ENCODE data around the gene FBXW2. TPM values are rescaled to one million over a fixed set of nuclear protein-coding genes. Genes with fewer than 3 reads are reported as not detected.
A peak's percentile ranks its signal among the peaks of the same experiment; 100 is the strongest.

The FBXW2 gene
- total and polyA plus RNA-seq, 5 donors from 2014 or later, result 34.0 to 87.8 (median 41.4) TPM

- no peaks in the 10 kb centered on the region for H3K9me3 Mint-ChIP-seq
- Histone ChIP-seq H3K27me3 (ENCODE audit: control insufficient read depth, insufficient read depth, low read length) (no peaks in the 10 kb centered on the region), H3K36me3 (ENCODE audit: control insufficient read depth, insufficient read depth, low read length) (no peaks in the 10 kb centered on the region), H3K4me3 (ENCODE audit: low read depth, low read length) (no peak overlapping the region), H3K9me3 (ENCODE audit: control insufficient read depth in 2 of 2, low read length in 2 of 2) (no peaks in the 10 kb centered on the region), H3K27ac (ENCODE audit: insufficient read depth, low read length, poor library complexity, severe bottlenecking) (no peak overlapping the region), H3K4me1 (ENCODE audit: control insufficient read depth, insufficient read depth, low read length, poor library complexity, severe bottlenecking) (no peaks in the 10 kb centered on the region)
- no peak overlapping the region for H3K4me3 Mint-ChIP-seq
- DNase-seq (no peak), ATAC-seq (ENCODE audit: low read depth in 2 of 2) (no peak)
- peaks cover 0 to 6% (median 1%) of the 10 kb centered on the region in 4 donors for H3K4me1 Mint-ChIP-seq
- H3K27ac Mint-ChIP-seq, result peak overlapping the region in 2 of 3 donors; percentile 4 to 16
- H3K36me3 Mint-ChIP-seq, result no peaks in the 10 kb centered on the region
- no peaks in the 10 kb centered on the region for H3K27me3 Mint-ChIP-seq
These were observed 58.4 kb downstream of the FBXW2 start for GRCh38 chr9:120734607-120735410.

GRCh38 chr9:120733190-120733589, 60.0 kb downstream of the FBXW2 start:
- H3K27me3 ChIP-seq (ENCODE audit: control insufficient read depth, insufficient read depth, low read length), result no peaks in the 10 kb centered on the region
- no peaks in the 10 kb centered on the region for H3K9me3 ChIP-seq (ENCODE audit: control insufficient read depth in 2 of 2, low read length in 2 of 2)
- no peak overlapping the region for H3K4me3 ChIP-seq (ENCODE audit: low read depth, low read length)
- no peaks in the 10 kb centered on the region for H3K36me3 ChIP-seq (ENCODE audit: control insufficient read depth, insufficient read depth, low read length)
- H3K4me1 ChIP-seq (ENCODE audit: control insufficient read depth, insufficient read depth, low read length, poor library complexity, severe bottlenecking), result no peaks in the 10 kb centered on the region
- H3K4me1 Mint-ChIP-seq, result peaks cover 0 to 6% (median 1%) of the 10 kb centered on the region in 4 donors
- H3K9me3 Mint-ChIP-seq, result no peaks in the 10 kb centered on the region
- DNase-seq, result no peak
- H3K36me3 Mint-ChIP-seq, result no peaks in the 10 kb centered on the region
- no peaks in the 10 kb centered on the region for H3K27me3 Mint-ChIP-seq
- H3K4me3 Mint-ChIP-seq, result no peak overlapping the region
- no peak for ATAC-seq (ENCODE audit: low read depth in 2 of 2)
- no peak overlapping the region for H3K27ac Mint-ChIP-seq
- H3K27ac ChIP-seq (ENCODE audit: insufficient read depth, low read length, poor library complexity, severe bottlenecking), result no peak overlapping the region

- Histone ChIP-seq H3K9me3 (ENCODE audit: control insufficient read depth in 2 of 2, low read length in 2 of 2) (no peaks in the 10 kb centered on the region), H3K4me1 (ENCODE audit: control insufficient read depth, insufficient read depth, low read length, poor library complexity, severe bottlenecking) (no peaks in the 10 kb centered on the region), H3K27me3 (ENCODE audit: control insufficient read depth, insufficient read depth, low read length) (no peaks in the 10 kb centered on the region), H3K36me3 (ENCODE audit: control insufficient read depth, insufficient read depth, low read length) (no peaks in the 10 kb centered on the region), H3K4me3 (ENCODE audit: low read depth, low read length) (no peak overlapping the region), H3K27ac (ENCODE audit: insufficient read depth, low read length, poor library complexity, severe bottlenecking) (no peak overlapping the region)
- DNase-seq, result no peak
- no peak overlapping the region for H3K27ac Mint-ChIP-seq
- no peaks in the 10 kb centered on the region for H3K36me3 Mint-ChIP-seq
- no peak for ATAC-seq (ENCODE audit: low read depth in 2 of 2)
- peaks cover 0 to 8% (median 1%) of the 10 kb centered on the region in 4 donors for H3K4me1 Mint-ChIP-seq
- H3K9me3 Mint-ChIP-seq, result no peaks in the 10 kb centered on the region
- H3K4me3 Mint-ChIP-seq, result no peak overlapping the region
- H3K27me3 Mint-ChIP-seq, result no peaks in the 10 kb centered on the region
These were observed 62.3 kb downstream of the FBXW2 start for GRCh38 chr9:120730654-120731514.

- no peak overlapping the region for H3K4me3 ChIP-seq (ENCODE audit: low read depth, low read length)
- Mint-ChIP-seq H3K9me3 (no peaks in the 10 kb centered on the region), H3K27me3 (no peaks in the 10 kb centered on the region), H3K36me3 (no peaks in the 10 kb centered on the region), H3K27ac (no peak overlapping the region), H3K4me1 (peaks cover 0 to 6% (median 1%) of the 10 kb centered on the region in 4 donors), H3K4me3 (no peak overlapping the region)
- no peak for ATAC-seq (ENCODE audit: low read depth in 2 of 2)
- no peak overlapping the region for H3K27ac ChIP-seq (ENCODE audit: insufficient read depth, low read length, poor library complexity, severe bottlenecking)
- no peaks in the 10 kb centered on the region for H3K4me1 ChIP-seq (ENCODE audit: control insufficient read depth, insufficient read depth, low read length, poor library complexity, severe bottlenecking)
- H3K36me3 ChIP-seq (ENCODE audit: control insufficient read depth, insufficient read depth, low read length), result no peaks in the 10 kb centered on the region
- H3K27me3 ChIP-seq (ENCODE audit: control insufficient read depth, insufficient read depth, low read length), result no peaks in the 10 kb centered on the region
- no peak for DNase-seq
- H3K9me3 ChIP-seq (ENCODE audit: control insufficient read depth in 2 of 2, low read length in 2 of 2), result no peaks in the 10 kb centered on the region
These were observed 63.4 kb downstream of the FBXW2 start for GRCh38 chr9:120729791-120730241.

- ATAC-seq (ENCODE audit: low read depth in 2 of 2) (no peak), DNase-seq (peak in 1 of 3 donors; percentile 46)
- H3K9me3 ChIP-seq (ENCODE audit: control insufficient read depth in 2 of 2, low read length in 2 of 2), result no peaks in the 10 kb centered on the region
- H3K36me3 ChIP-seq (ENCODE audit: control insufficient read depth, insufficient read depth, low read length), result no peaks in the 10 kb centered on the region
- peaks cover 0 to 2% (median 0%) of the 10 kb centered on the region in 4 donors for H3K4me1 Mint-ChIP-seq
- no peaks in the 10 kb centered on the region for H3K4me1 ChIP-seq (ENCODE audit: control insufficient read depth, insufficient read depth, low read length, poor library complexity, severe bottlenecking)
- H3K27ac ChIP-seq (ENCODE audit: insufficient read depth, low read length, poor library complexity, severe bottlenecking), result no peak overlapping the region
- no peak overlapping the region for H3K4me3 ChIP-seq (ENCODE audit: low read depth, low read length)
- H3K27me3 Mint-ChIP-seq, result no peaks in the 10 kb centered on the region
- H3K27me3 ChIP-seq (ENCODE audit: control insufficient read depth, insufficient read depth, low read length), result no peaks in the 10 kb centered on the region
- peaks cover under 1% of the 10 kb centered on the region for H3K36me3 Mint-ChIP-seq
- H3K9me3 Mint-ChIP-seq, result no peaks in the 10 kb centered on the region
- no peak overlapping the region for H3K4me3 Mint-ChIP-seq
- H3K27ac Mint-ChIP-seq, result no peak overlapping the region
These were observed 66.7 kb downstream of the FBXW2 start for GRCh38 chr9:120726484-120726883.

GRCh38 chr9:120725907-120726306, 67.3 kb downstream of the FBXW2 start:
- no peaks in the 10 kb centered on the region for H3K27me3 Mint-ChIP-seq
- H3K36me3 Mint-ChIP-seq, result peaks cover 3% of the 10 kb centered on the region
- DNase-seq (no peak), ATAC-seq (ENCODE audit: low read depth in 2 of 2) (no peak)
- Histone ChIP-seq H3K4me3 (ENCODE audit: low read depth, low read length) (no peak overlapping the region), H3K27ac (ENCODE audit: insufficient read depth, low read length, poor library complexity, severe bottlenecking) (no peak overlapping the region), H3K9me3 (ENCODE audit: control insufficient read depth in 2 of 2, low read length in 2 of 2) (no peaks in the 10 kb centered on the region), H3K4me1 (ENCODE audit: control insufficient read depth, insufficient read depth, low read length, poor library complexity, severe bottlenecking) (no peaks in the 10 kb centered on the region), H3K36me3 (ENCODE audit: control insufficient read depth, insufficient read depth, low read length) (no peaks in the 10 kb centered on the region), H3K27me3 (ENCODE audit: control insufficient read depth, insufficient read depth, low read length) (no peaks in the 10 kb centered on the region)
- H3K9me3 Mint-ChIP-seq, result no peaks in the 10 kb centered on the region
- peaks cover 0 to 2% (median 0%) of the 10 kb centered on the region in 4 donors for H3K4me1 Mint-ChIP-seq
- no peak overlapping the region for H3K4me3 Mint-ChIP-seq
- no peak overlapping the region for H3K27ac Mint-ChIP-seq

- Mint-ChIP-seq H3K4me1 (peaks cover 0 to 2% (median 0%) of the 10 kb centered on the region in 4 donors), H3K36me3 (peaks cover 3% of the 10 kb centered on the region), H3K27ac (no peak overlapping the region), H3K27me3 (no peaks in the 10 kb centered on the region), H3K4me3 (no peak overlapping the region), H3K9me3 (no peaks in the 10 kb centered on the region)
- Histone ChIP-seq H3K9me3 (ENCODE audit: control insufficient read depth in 2 of 2, low read length in 2 of 2) (no peaks in the 10 kb centered on the region), H3K27me3 (ENCODE audit: control insufficient read depth, insufficient read depth, low read length) (no peaks in the 10 kb centered on the region), H3K4me1 (ENCODE audit: control insufficient read depth, insufficient read depth, low read length, poor library complexity, severe bottlenecking) (no peaks in the 10 kb centered on the region), H3K4me3 (ENCODE audit: low read depth, low read length) (no peak overlapping the region), H3K36me3 (ENCODE audit: control insufficient read depth, insufficient read depth, low read length) (no peaks in the 10 kb centered on the region), H3K27ac (ENCODE audit: insufficient read depth, low read length, poor library complexity, severe bottlenecking) (no peak overlapping the region)
- DNase-seq (no peak), ATAC-seq (ENCODE audit: low read depth in 2 of 2) (no peak)
These were observed 68.3 kb downstream of the FBXW2 start for GRCh38 chr9:120724757-120725400.

Measured in CD4-positive, CD25-positive, alpha-beta regulatory T cell (primary cell).